NCI-H748 treated with DMSO at 0.1 percent for 48 hours (cell line): Measurements from ENCODE around the gene BUD13.
"Not testable (repeated sequence)": the region's sequence is repeated elsewhere in the genome, so short reads cannot be mapped to it uniquely, and the experiment has no call there.

ENCODE experiments used
- DNase-seq: peaks from one replicate; lab custom pipeline; 2025; lab: John Stamatoyannopoulos, UW

The BUD13 gene

GRCh38 chr11:116772443-116773202 lies at the start of gene BUD13:
Gene BUD13 (minus strand): TSS chr11:116772987. CDS start chr11:116772964, 23 bp downstream.
- peak; percentile 72 for DNase-seq

- DNase-seq: no peak
Observed at GRCh38 chr11:116822575-116822974, 49.8 kb upstream of the BUD13 start.

- DNase-seq: no peak
Observed at GRCh38 chr11:116821050-116821918, 48.5 kb upstream of the BUD13 start.

- no peak for DNase-seq
Observed at GRCh38 chr11:116819049-116819448, 46.3 kb upstream of the BUD13 start.

GRCh38 chr11:116814502-116814901 lies 41.7 kb upstream of the BUD13 start:
- no peak for DNase-seq

- no peak for DNase-seq
Observed at GRCh38 chr11:116813781-116814471, 41.1 kb upstream of the BUD13 start.

- DNase-seq: no peak
Observed at GRCh38 chr11:116813170-116813569, 40.4 kb upstream of the BUD13 start.

- no peak for DNase-seq
Observed at GRCh38 chr11:116812109-116812508, 39.3 kb upstream of the BUD13 start.

- no peak for DNase-seq
Observed at GRCh38 chr11:116811194-116811593, 38.4 kb upstream of the BUD13 start.

GRCh38 chr11:116808262-116809175 lies 35.7 kb upstream of the BUD13 start:
- DNase-seq: no peak

- DNase-seq: no peak
Observed at GRCh38 chr11:116807601-116808261, 34.9 kb upstream of the BUD13 start.

- DNase-seq: no peak
Observed at GRCh38 chr11:116804001-116804400, 31.2 kb upstream of the BUD13 start.

- DNase-seq: not testable (repeated sequence)
Observed at GRCh38 chr11:116801662-116802061, 28.9 kb upstream of the BUD13 start.

GRCh38 chr11:116800610-116801009 lies 27.8 kb upstream of the BUD13 start:
- no peak for DNase-seq

- no peak for DNase-seq
Observed at GRCh38 chr11:116798368-116798767, 25.6 kb upstream of the BUD13 start.

GRCh38 chr11:116797816-116798215 lies 25.0 kb upstream of the BUD13 start:
- DNase-seq: no peak

- no peak for DNase-seq
Observed at GRCh38 chr11:116796548-116796947, 23.8 kb upstream of the BUD13 start.

GRCh38 chr11:116794851-116795250 lies 22.1 kb upstream of the BUD13 start:
- no peak for DNase-seq

- no peak for DNase-seq
Observed at GRCh38 chr11:116793772-116794097, 20.9 kb upstream of the BUD13 start.

- DNase-seq: no peak
Observed at GRCh38 chr11:116792869-116793771, 20.3 kb upstream of the BUD13 start.
